HCT116 (cell line): Measurements from ENCODE around the gene MAML2. TPM values are rescaled to one million over a fixed set of nuclear protein-coding genes. Genes with fewer than 3 reads are reported as not detected.

ENCODE experiments used
- ATAC-seq: fragments of 200-7000 bp; cut with Tn5 transposase; 2 replicates; pipeline ENCODE4 v1.9.1; 2020; ENCODE audit warnings: mild to moderate bottlenecking, moderate library complexity
- BruUV-seq: library from RNA; stranded (reverse); fragments of 400-500 nt; replicated peaks from 2 replicates; lab custom pipeline; 2021; lab: Mats Ljungman, UMichigan
- CTCF ChIA-PET: fragments of 300-600 bp; sonication (Branson Sonifier 250); formaldehyde crosslinking; loops from one replicate; lab custom pipeline; 2021; ENCODE audit warnings: antibody characterized with exemption; lab: Charles Lee
- POLR2A ChIA-PET: fragments of 300-600, 350-600 bp; sonication (Branson Sonifier 250); formaldehyde crosslinking; loops from one replicate; lab custom pipeline; 2021; ENCODE audit warnings: antibody characterized with exemption; lab: Charles Lee
- RAD21 ChIA-PET, 2 experiments: fragments of 300-600 bp; sonication (Branson Sonifier 250); formaldehyde crosslinking; loops; one replicate each; lab custom pipeline; 2023; ENCODE audit warnings: low total read pairs in 2 of 2; ENCODE audit not compliant: uncharacterized antibody in 2 of 2, unreplicated experiment in 2 of 2, low non-redundant PET in 1 of 2; lab: Charles Lee
- DNase-seq: peaks from one replicate; pipeline ENCODE4 v3.0.0-alpha.2; 2010; ENCODE audit warnings: low read depth, low spot score
- H2AFZ ChIP-seq: fragments of 200-600 bp; shearing (Covaris generic), sonication (generic); 2 replicates; pipeline ENCODE4 v1.6.1; 2017; ENCODE audit warnings: low read depth, mixed run types, mixed read lengths, antibody characterized with exemption, low read length; ENCODE audit not compliant: poor library complexity, severe bottlenecking
- H3K27ac ChIP-seq: 2 replicates; pipeline ENCODE4 v1.5.1; 2012; ENCODE audit warnings: low read depth, low read length
- H3K27me3 ChIP-seq: fragments of 200-600 bp; sonication (generic); 2 replicates; pipeline ENCODE4 v1.6.1; 2016; ENCODE audit warnings: mixed run types, low read length, mixed read lengths; ENCODE audit not compliant: insufficient read depth
- H3K36me3 ChIP-seq, 2 experiments: fragments of 200-500 bp in 1 of 2; fragments of 200-600 bp in 1 of 2; sonication (Bioruptor generic) in 1 of 2; sonication (generic) in 1 of 2; 2 replicates each; pipeline versions ENCODE4 v1.5.1 to v1.6.1; 2014 to 2016; ENCODE audit warnings: low read length in 2 of 2, inconsistent platforms in 1 of 2, mixed read lengths in 1 of 2, mixed run types in 1 of 2; ENCODE audit not compliant: insufficient read depth in 2 of 2, control insufficient read depth in 1 of 2
- H3K4me1 ChIP-seq, 2 experiments: fragments of 200-600 bp in 1 of 2; sonication (generic) in 1 of 2; 2 replicates each; pipeline versions ENCODE4 v1.5.1 to v1.6.1; 2012 to 2017; ENCODE audit warnings: low read length in 2 of 2, inconsistent platforms in 1 of 2, mild to moderate bottlenecking in 1 of 2, mixed read lengths in 1 of 2, mixed run types in 1 of 2, moderate library complexity in 1 of 2; ENCODE audit not compliant: insufficient read depth in 2 of 2, control insufficient read depth in 1 of 2
- H3K4me2 ChIP-seq: fragments of 200-600 bp; sonication (generic); 2 replicates; pipeline ENCODE4 v1.6.1; 2017; ENCODE audit warnings: mixed run types, low read length, mixed read lengths
- H3K4me3 ChIP-seq, 2 experiments: fragments of 200-600 bp in 1 of 2; sonication (generic) in 1 of 2; replicated peaks in 1 of 2; 2 replicates each; pipeline ENCODE4 v1.5.1; 2011 to 2016; ENCODE audit warnings: low read length in 2 of 2, control low read depth in 1 of 2, low read depth in 1 of 2, mild to moderate bottlenecking in 1 of 2, mixed read lengths in 1 of 2, mixed run types in 1 of 2
- H3K79me2 ChIP-seq: fragments of 200-600 bp; sonication (generic); 2 replicates; pipeline ENCODE4 v1.6.1; 2017; ENCODE audit warnings: mild to moderate bottlenecking, mixed run types, low read length, moderate library complexity, mixed read lengths; ENCODE audit not compliant: insufficient read depth
- H3K9ac ChIP-seq: fragments of 200-600 bp; sonication (generic); 2 replicates; pipeline ENCODE4 v1.6.1; 2016; ENCODE audit warnings: low read length, mixed read lengths
- H3K9me2 ChIP-seq: fragments of 200-600 bp; sonication (generic), shearing (Covaris generic); 2 replicates; pipeline ENCODE4 v1.6.1; 2017; ENCODE audit warnings: mixed run types, mild to moderate bottlenecking, moderate library complexity; ENCODE audit not compliant: insufficient read depth
- H3K9me3 ChIP-seq, 2 experiments: fragments of 200-500 bp in 1 of 2; fragments of 200-600 bp in 1 of 2; sonication (Bioruptor generic) in 1 of 2; sonication (generic) in 1 of 2; 2 replicates each; pipeline ENCODE4 v1.6.1; 2014 to 2017; ENCODE audit warnings: low read length in 2 of 2, mixed read lengths in 2 of 2, inconsistent platforms in 1 of 2, low read depth in 1 of 2, mild to moderate bottlenecking in 1 of 2, mixed run types in 1 of 2, moderate library complexity in 1 of 2; ENCODE audit not compliant: control insufficient read depth in 1 of 2, insufficient read depth in 1 of 2
- H4K20me1 ChIP-seq: fragments of 200-600 bp; sonication (generic), shearing (Covaris generic); 2 replicates; pipeline ENCODE4 v1.6.1; 2017; ENCODE audit warnings: mixed run types, mild to moderate bottlenecking, moderate library complexity; ENCODE audit not compliant: insufficient read depth
- ATF3 ChIP-seq: IDR thresholded peaks from 2 replicates; pipeline ENCODE4 v1.6.1; 2012
- CBX3 ChIP-seq: IDR thresholded peaks from 2 replicates; pipeline ENCODE4 v1.6.1; 2012; ENCODE audit warnings: low read depth
- CEBPB ChIP-seq: IDR thresholded peaks from 2 replicates; pipeline ENCODE4 v1.6.1; 2012; ENCODE audit warnings: low read depth
- EGR1 ChIP-seq: IDR thresholded peaks from 2 replicates; pipeline ENCODE4 v1.6.1; 2012; ENCODE audit warnings: low read depth
- EZH2 ChIP-seq: fragments of 200-600 bp; sonication (generic); IDR thresholded peaks from 2 replicates; pipeline ENCODE4 v1.6.1; 2017; ENCODE audit warnings: antibody characterized with exemption, mixed run types
- EZH2phosphoT487 ChIP-seq: fragments of 200-600 bp; IDR thresholded peaks from 2 replicates; pipeline ENCODE4 v1.6.1; 2018; ENCODE audit warnings: antibody characterized with exemption, borderline replicate concordance
- FOSL1 ChIP-seq: IDR thresholded peaks from 2 replicates; pipeline ENCODE4 v1.6.1; 2012; ENCODE audit warnings: low read depth
- JUND ChIP-seq: IDR thresholded peaks from 2 replicates; pipeline ENCODE4 v1.6.1; 2012
- MAX ChIP-seq: IDR thresholded peaks from 2 replicates; pipeline ENCODE4 v1.6.1; 2012
- POLR2A ChIP-seq: IDR thresholded peaks from 2 replicates; pipeline ENCODE4 v1.7.0; 2011; ENCODE audit warnings: borderline replicate concordance; ENCODE audit not compliant: insufficient read depth, insufficient read length; ENCODE audit errors: extremely low read depth
- POLR2AphosphoS5 ChIP-seq: IDR thresholded peaks from 2 replicates; pipeline ENCODE4 v1.6.1; 2011; ENCODE audit warnings: mild to moderate bottlenecking, low read depth, low read length, moderate library complexity
- SP1 ChIP-seq: IDR thresholded peaks from 2 replicates; pipeline ENCODE4 v1.6.1; 2012; ENCODE audit warnings: low read depth
- SRF ChIP-seq: IDR thresholded peaks from 2 replicates; pipeline ENCODE4 v1.6.1; 2012; ENCODE audit warnings: low read depth
- TCF7L2 ChIP-seq: IDR thresholded peaks from 2 replicates; pipeline ENCODE4 v1.7.0; 2011; ENCODE audit warnings: borderline replicate concordance, inconsistent platforms; ENCODE audit not compliant: insufficient read depth, insufficient read length; ENCODE audit errors: extremely low read depth
- YY1 ChIP-seq: IDR thresholded peaks from 2 replicates; pipeline ENCODE4 v1.6.1; 2011; ENCODE audit warnings: low read length, low read depth, moderate library complexity, mild to moderate bottlenecking; ENCODE audit not compliant: insufficient replicate concordance; ENCODE audit errors: extremely low read depth
- ZNF274 ChIP-seq: fragments of 200-500 bp; sonication (Bioruptor generic); IDR thresholded peaks from 2 replicates; pipeline ENCODE4 v1.6.1; 2014; ENCODE audit warnings: mild to moderate bottlenecking, low read depth, low read length, inconsistent platforms
- intact Hi-C: fragments of 100-400 bp; cut with micrococcal nuclease; formaldehyde crosslinking; loops from 2 replicates; pipeline ENCODE4 v1.10.0; 2022
- total RNA-seq: library from RNA; stranded (reverse); gene quantifications from one replicate; pipeline ENCODE4 v1.2.1, GENCODE V29; 2021; ENCODE audit not compliant: unreplicated experiment
- TF ChIP-seq, protein P1 (sequence below): IDR thresholded peaks from 2 replicates; pipeline ENCODE4 v1.6.1; 2012; ENCODE audit warnings: low read depth

MAML2 gene
- total RNA-seq, 1 experiment from 2014 or later: 2.6 TPM

DNA sequence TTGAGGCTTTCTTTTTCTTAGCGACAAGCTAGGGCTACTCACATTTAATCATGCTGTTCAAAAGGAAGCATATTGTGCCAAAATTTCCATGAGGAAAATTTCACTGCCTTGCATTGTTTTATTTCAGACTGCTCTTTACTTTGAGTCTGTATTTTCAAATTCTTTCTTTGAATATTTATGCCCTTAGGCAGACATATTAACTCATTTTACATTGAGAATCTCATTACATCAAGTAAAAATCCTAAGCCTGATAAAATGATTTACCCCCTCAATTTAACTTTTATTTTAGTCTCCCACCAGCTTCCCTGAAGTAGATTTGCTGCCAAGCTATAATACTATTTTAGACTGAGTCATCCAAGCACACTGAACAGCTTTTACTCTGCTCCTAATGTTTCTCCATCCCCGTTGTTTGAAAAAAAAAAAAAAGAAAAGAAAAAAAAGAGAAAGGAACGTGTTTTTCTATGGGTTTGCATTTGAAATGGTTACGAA, 229.8 kb downstream of the MAML2 start:
- TF ChIP-seq EZH2 (no peak), TCF7L2 (no peak), SP1 (no peak), EGR1 (no peak), CEBPB (no peak)
- Histone ChIP-seq H3K9me2 (no peaks in the 10 kb centered on the region), H3K27ac (no peak overlapping the region), H3K4me2 (no peak overlapping the region), H3K9me3 (no peaks in the 10 kb centered on the region), H3K79me2 (no peaks in the 10 kb centered on the region), H3K36me3 (no peaks in the 10 kb centered on the region), H4K20me1 (no peaks in the 10 kb centered on the region), H3K27me3 (no peaks in the 10 kb centered on the region), H3K4me3 (no peak overlapping the region), H2AFZ (no peak overlapping the region), H3K9ac (no peak overlapping the region), H3K4me1 (peaks cover 0 to 6% of the 10 kb centered on the region in 2 experiments; a peak in 1 of 4 replicates)
- intact Hi-C loops: no loop called here
- BruUV-seq: no TSS peak
- DNase-seq (no peak), ATAC-seq (no peak)
- RAD21 ChIA-PET: no interaction called here
- POLR2A ChIA-PET: no interaction called here
- CTCF ChIA-PET: no interaction called here

- H3K4me2 ChIP-seq: no peak overlapping the region
- H4K20me1 ChIP-seq: no peaks in the 10 kb centered on the region
- H3K9me3 ChIP-seq: no peaks in the 10 kb centered on the region
- ChIA-PET RAD21 (no interaction called here), CTCF (no interaction called here), POLR2A (no interaction called here)
- ATAC-seq (no peak), DNase-seq (no peak)
- no peaks in the 10 kb centered on the region for H3K27me3 ChIP-seq
- H3K9ac ChIP-seq: no peak overlapping the region
- no peak overlapping the region for H2AFZ ChIP-seq
- H3K79me2 ChIP-seq: no peaks in the 10 kb centered on the region
- no peaks in the 10 kb centered on the region for H3K36me3 ChIP-seq
- peaks cover 0 to 6% of the 10 kb centered on the region in 2 experiments; a peak in 1 of 4 replicates for H3K4me1 ChIP-seq
- no peak overlapping the region for H3K27ac ChIP-seq
- no peak for TF ChIP-seq ZNF274
- TF ChIP-seq EZH2: no peak
- TF ChIP-seq, protein P1, sequence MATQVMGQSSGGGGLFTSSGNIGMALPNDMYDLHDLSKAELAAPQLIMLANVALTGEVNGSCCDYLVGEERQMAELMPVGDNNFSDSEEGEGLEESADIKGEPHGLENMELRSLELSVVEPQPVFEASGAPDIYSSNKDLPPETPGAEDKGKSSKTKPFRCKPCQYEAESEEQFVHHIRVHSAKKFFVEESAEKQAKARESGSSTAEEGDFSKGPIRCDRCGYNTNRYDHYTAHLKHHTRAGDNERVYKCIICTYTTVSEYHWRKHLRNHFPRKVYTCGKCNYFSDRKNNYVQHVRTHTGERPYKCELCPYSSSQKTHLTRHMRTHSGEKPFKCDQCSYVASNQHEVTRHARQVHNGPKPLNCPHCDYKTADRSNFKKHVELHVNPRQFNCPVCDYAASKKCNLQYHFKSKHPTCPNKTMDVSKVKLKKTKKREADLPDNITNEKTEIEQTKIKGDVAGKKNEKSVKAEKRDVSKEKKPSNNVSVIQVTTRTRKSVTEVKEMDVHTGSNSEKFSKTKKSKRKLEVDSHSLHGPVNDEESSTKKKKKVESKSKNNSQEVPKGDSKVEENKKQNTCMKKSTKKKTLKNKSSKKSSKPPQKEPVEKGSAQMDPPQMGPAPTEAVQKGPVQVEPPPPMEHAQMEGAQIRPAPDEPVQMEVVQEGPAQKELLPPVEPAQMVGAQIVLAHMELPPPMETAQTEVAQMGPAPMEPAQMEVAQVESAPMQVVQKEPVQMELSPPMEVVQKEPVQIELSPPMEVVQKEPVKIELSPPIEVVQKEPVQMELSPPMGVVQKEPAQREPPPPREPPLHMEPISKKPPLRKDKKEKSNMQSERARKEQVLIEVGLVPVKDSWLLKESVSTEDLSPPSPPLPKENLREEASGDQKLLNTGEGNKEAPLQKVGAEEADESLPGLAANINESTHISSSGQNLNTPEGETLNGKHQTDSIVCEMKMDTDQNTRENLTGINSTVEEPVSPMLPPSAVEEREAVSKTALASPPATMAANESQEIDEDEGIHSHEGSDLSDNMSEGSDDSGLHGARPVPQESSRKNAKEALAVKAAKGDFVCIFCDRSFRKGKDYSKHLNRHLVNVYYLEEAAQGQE: no peak
- no peak for TF ChIP-seq CEBPB
- TF ChIP-seq EZH2phosphoT487: no peak
- no peak for TF ChIP-seq ATF3
- TF ChIP-seq JUND: no peak
- no peak for TF ChIP-seq FOSL1
- no peak for TF ChIP-seq CBX3
- TF ChIP-seq MAX: no peak
- TF ChIP-seq SRF: no peak
- TF ChIP-seq YY1: no peak
- TF ChIP-seq POLR2A: no peak
- TF ChIP-seq SP1: no peak
- TF ChIP-seq POLR2AphosphoS5: no peak
- intact Hi-C loops: no loop called here
- BruUV-seq: no TSS peak
- H3K9me2 ChIP-seq: no peaks in the 10 kb centered on the region
- H3K4me3 ChIP-seq: no peak overlapping the region
These were observed 230.5 kb downstream of the MAML2 start for GRCh38 chr11:96112192-96113128.
